Trophoblast cell (in vitro differentiated cells and primary cell): ENCODE data around the gene HNF4A.

ENCODE experiments used
- DNase-seq, 2 donors: peaks; one replicate each; pipeline ENCODE4 v3.0.0-alpha.2; 2016
- H2AFZ ChIP-seq: 2 replicates; pipeline ENCODE4 v1.6.1; 2013; ENCODE audit warnings: low read length, moderate library complexity, mild to moderate bottlenecking; ENCODE audit not compliant: insufficient read depth, poor library complexity
- H2AK5ac ChIP-seq: 2 replicates; pipeline ENCODE4 v1.6.1; 2013; ENCODE audit warnings: mild to moderate bottlenecking, low read length
- H2BK120ac ChIP-seq: 2 replicates; pipeline ENCODE4 v1.6.1; 2013; ENCODE audit warnings: low read length, mild to moderate bottlenecking, moderate library complexity; ENCODE audit not compliant: insufficient read depth, poor library complexity
- H2BK12ac ChIP-seq: 2 replicates; pipeline ENCODE4 v1.6.1; 2013; ENCODE audit warnings: mild to moderate bottlenecking, low read length, moderate library complexity
- H2BK5ac ChIP-seq: 2 replicates; pipeline ENCODE4 v1.6.1; 2013; ENCODE audit warnings: low read length, low read depth, moderate library complexity, mild to moderate bottlenecking; ENCODE audit not compliant: poor library complexity
- H3K14ac ChIP-seq: 2 replicates; pipeline ENCODE4 v1.6.1; 2013; ENCODE audit warnings: mild to moderate bottlenecking, low read length
- H3K18ac ChIP-seq: 2 replicates; pipeline ENCODE4 v1.6.1; 2013; ENCODE audit warnings: mild to moderate bottlenecking, low read length
- H3K23ac ChIP-seq: 2 replicates; pipeline ENCODE4 v1.6.1; 2013; ENCODE audit warnings: low read length
- H3K27ac ChIP-seq: 2 replicates; pipeline ENCODE4 v1.5.1; 2013; ENCODE audit warnings: low read depth, mild to moderate bottlenecking, inconsistent platforms, low read length, moderate library complexity
- H3K27me3 ChIP-seq: 2 replicates; pipeline ENCODE4 v1.6.1; 2013; ENCODE audit warnings: inconsistent platforms, mild to moderate bottlenecking, low read length, moderate library complexity; ENCODE audit not compliant: insufficient read depth
- H3K36me3 ChIP-seq, 2 experiments: 1 replicate in 1 of 2; 2 replicates in 1 of 2; pipeline ENCODE4 v1.6.1; 2013; ENCODE audit warnings: low read length in 2 of 2, mild to moderate bottlenecking in 2 of 2, moderate library complexity in 1 of 2; ENCODE audit not compliant: insufficient read depth in 2 of 2, control insufficient read depth in 1 of 2
- H3K4ac ChIP-seq: 2 replicates; pipeline ENCODE4 v1.6.1; 2013; ENCODE audit warnings: low read depth, mild to moderate bottlenecking, low read length, moderate library complexity
- H3K4me1 ChIP-seq, 2 experiments: 1 replicate in 1 of 2; 2 replicates in 1 of 2; pipeline ENCODE4 v1.6.1; 2013; ENCODE audit warnings: low read length in 2 of 2, mild to moderate bottlenecking in 2 of 2, moderate library complexity in 1 of 2; ENCODE audit not compliant: insufficient read depth in 2 of 2, control insufficient read depth in 1 of 2
- H3K4me2 ChIP-seq: 2 replicates; pipeline ENCODE4 v1.6.1; 2013; ENCODE audit warnings: inconsistent platforms, mild to moderate bottlenecking, low read length, moderate library complexity
- H3K4me3 ChIP-seq: 2 replicates; pipeline ENCODE4 v1.5.1; 2013; ENCODE audit warnings: mild to moderate bottlenecking, low read depth, low read length, inconsistent platforms
- H3K79me1 ChIP-seq: one replicate; pipeline ENCODE4 v1.6.1; 2013; ENCODE audit warnings: low read length
- H3K79me2 ChIP-seq: 2 replicates; pipeline ENCODE4 v1.6.1; 2013; ENCODE audit warnings: low read length, mild to moderate bottlenecking; ENCODE audit not compliant: control insufficient read depth, insufficient read depth, poor library complexity
- H3K9ac ChIP-seq: 2 replicates; pipeline ENCODE4 v1.6.1; 2013; ENCODE audit warnings: mild to moderate bottlenecking, low read length
- H3K9me3 ChIP-seq: 2 replicates; pipeline ENCODE4 v1.6.1; 2013; ENCODE audit warnings: low read depth, mild to moderate bottlenecking, control low read depth, inconsistent platforms, low read length; ENCODE audit not compliant: insufficient read depth
- H4K12ac ChIP-seq: 2 replicates; pipeline ENCODE4 v1.6.1; 2013; ENCODE audit warnings: low read depth, mild to moderate bottlenecking, low read length, moderate library complexity
- H4K8ac ChIP-seq: 2 replicates; pipeline ENCODE4 v1.6.1; 2013; ENCODE audit warnings: low read depth, mild to moderate bottlenecking, low read length, moderate library complexity
- H4K91ac ChIP-seq: one replicate; pipeline ENCODE4 v1.6.1; 2013; ENCODE audit warnings: low read depth, mild to moderate bottlenecking, low read length, moderate library complexity
- WGBS: extraction: QIAGEN DNeasy Blood & Tissue Kit; methylation state at CpG from one replicate; pipeline ENCODE4 v1.1.7; 2013; ENCODE audit warnings: missing lambda C conversion rate; ENCODE audit not compliant: insufficient read length, insufficient coverage; ENCODE audit errors: extremely low coverage; 5-methylcytosine and 5-hydroxymethylcytosine counted together

Gene HNF4A

DNA sequence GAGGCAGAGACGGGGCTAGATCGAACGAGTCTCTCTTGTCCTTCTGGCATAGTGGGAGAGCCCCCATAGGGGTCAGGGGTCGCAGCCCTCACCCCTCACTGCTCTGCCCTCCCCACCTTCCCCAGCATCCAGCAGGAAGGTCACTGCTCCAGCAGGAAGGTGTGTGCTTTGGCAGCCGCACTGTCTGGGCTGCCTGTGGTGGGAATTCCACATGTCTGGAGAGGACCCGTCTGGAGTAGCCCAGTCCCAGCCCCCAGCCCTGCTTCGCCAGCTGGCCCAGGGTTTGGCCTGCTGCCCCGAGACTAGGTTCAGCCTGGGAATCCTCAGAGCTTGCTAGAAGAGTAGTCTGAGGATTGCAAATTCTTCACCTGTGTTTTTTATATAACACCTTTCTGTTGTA, 21.2 kb upstream of the HNF4A start:
- Histone ChIP-seq H4K8ac (no peak overlapping the region), H2BK12ac (no peak overlapping the region), H3K27me3 (no peaks in the 10 kb centered on the region), H4K91ac (no peak overlapping the region), H3K9ac (no peak overlapping the region), H3K36me3 (no peaks in the 10 kb centered on the region), H3K14ac (no peak overlapping the region), H3K18ac (no peak overlapping the region), H2AFZ (no peak overlapping the region), H4K12ac (no peak overlapping the region), H2AK5ac (no peak overlapping the region), H2BK5ac (no peak overlapping the region), H3K27ac (no peak overlapping the region), H3K9me3 (no peaks in the 10 kb centered on the region), H3K4me1 (peaks cover 2 to 24% of the 10 kb centered on the region in 2 experiments), H3K79me2 (no peaks in the 10 kb centered on the region), H2BK120ac (no peak overlapping the region), H3K23ac (no peak overlapping the region), H3K4me3 (no peak overlapping the region), H3K79me1 (peaks cover 2% of the 10 kb centered on the region), H3K4me2 (no peak overlapping the region), H3K4ac (no peak overlapping the region)
- no CpG with 5 or more reads among the region's 8 CpGs for WGBS
- no peak for DNase-seq

DNA sequence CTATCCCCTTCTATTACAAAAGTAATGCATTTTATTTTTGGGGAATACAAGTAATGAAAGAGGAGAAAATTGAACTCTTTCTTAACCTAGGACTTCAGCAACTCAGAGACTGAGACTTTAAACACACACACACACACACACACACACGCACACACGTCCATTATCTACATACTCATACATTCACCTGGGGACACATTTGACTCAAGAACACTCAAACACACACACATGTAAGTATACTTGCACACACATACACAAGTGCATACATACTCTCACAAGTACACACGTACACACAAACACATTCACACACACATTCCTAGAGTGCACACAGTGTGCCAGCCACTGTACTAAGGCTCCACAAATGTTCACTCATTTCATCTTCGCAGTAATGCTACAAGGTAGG, 20.8 kb upstream of the HNF4A start:
- Histone ChIP-seq H3K27ac (no peak overlapping the region), H3K4me1 (peaks cover 2 to 24% of the 10 kb centered on the region in 2 experiments), H3K79me1 (peaks cover 2% of the 10 kb centered on the region), H3K4ac (no peak overlapping the region), H2AFZ (no peak overlapping the region), H3K4me3 (no peak overlapping the region), H4K8ac (no peak overlapping the region), H4K12ac (no peak overlapping the region), H3K27me3 (no peaks in the 10 kb centered on the region), H2BK120ac (no peak overlapping the region), H3K18ac (no peak overlapping the region), H2BK5ac (no peak overlapping the region), H3K36me3 (no peaks in the 10 kb centered on the region), H3K9me3 (no peaks in the 10 kb centered on the region), H3K14ac (no peak overlapping the region), H3K79me2 (no peaks in the 10 kb centered on the region), H2AK5ac (no peak overlapping the region), H3K4me2 (no peak overlapping the region), H3K23ac (no peak overlapping the region), H4K91ac (no peak overlapping the region), H2BK12ac (no peak overlapping the region), H3K9ac (no peak overlapping the region)
- WGBS: no CpG with 5 or more reads among the region's 4 CpGs
- DNase-seq: no peak

DNA sequence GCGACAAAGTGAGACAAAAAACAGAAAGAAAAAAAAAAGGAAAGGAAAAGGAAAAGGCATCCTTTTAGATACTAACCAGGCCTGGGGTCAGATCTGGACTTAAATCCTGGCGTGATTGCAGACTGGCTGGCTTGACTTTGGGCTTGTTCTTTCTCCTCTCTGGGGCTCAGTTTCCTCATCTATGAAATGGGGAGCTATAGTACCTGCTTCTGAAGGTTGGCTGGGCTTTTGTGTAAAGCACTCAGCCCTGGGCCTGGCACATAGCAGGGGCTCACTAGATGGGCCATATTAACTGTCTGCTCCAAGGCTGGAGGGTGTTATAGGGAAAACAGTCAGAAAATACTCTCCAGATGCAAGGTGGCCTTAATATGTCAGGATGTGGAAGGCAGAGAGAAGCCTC, 19.8 kb upstream of the HNF4A start:
- Histone ChIP-seq H2BK12ac (peak overlapping the region; percentile 42), H3K4me3 (no peak overlapping the region), H3K4ac (no peak overlapping the region), H3K18ac (no peak overlapping the region), H2BK5ac (peak overlapping the region; percentile 27), H3K79me2 (no peaks in the 10 kb centered on the region), H3K27me3 (no peaks in the 10 kb centered on the region), H3K79me1 (peaks cover 2% of the 10 kb centered on the region), H3K9ac (no peak overlapping the region), H3K4me2 (no peak overlapping the region), H4K8ac (no peak overlapping the region), H3K23ac (no peak overlapping the region), H2AK5ac (no peak overlapping the region), H4K12ac (no peak overlapping the region), H2AFZ (no peak overlapping the region), H3K4me1 (peaks cover 2 to 24% of the 10 kb centered on the region in 2 experiments), H3K14ac (no peak overlapping the region), H2BK120ac (no peak overlapping the region), H4K91ac (no peak overlapping the region), H3K9me3 (no peaks in the 10 kb centered on the region), H3K36me3 (no peaks in the 10 kb centered on the region), H3K27ac (no peak overlapping the region)
- WGBS: no CpG with 5 or more reads among the region's 2 CpGs
- no peak for DNase-seq

DNA sequence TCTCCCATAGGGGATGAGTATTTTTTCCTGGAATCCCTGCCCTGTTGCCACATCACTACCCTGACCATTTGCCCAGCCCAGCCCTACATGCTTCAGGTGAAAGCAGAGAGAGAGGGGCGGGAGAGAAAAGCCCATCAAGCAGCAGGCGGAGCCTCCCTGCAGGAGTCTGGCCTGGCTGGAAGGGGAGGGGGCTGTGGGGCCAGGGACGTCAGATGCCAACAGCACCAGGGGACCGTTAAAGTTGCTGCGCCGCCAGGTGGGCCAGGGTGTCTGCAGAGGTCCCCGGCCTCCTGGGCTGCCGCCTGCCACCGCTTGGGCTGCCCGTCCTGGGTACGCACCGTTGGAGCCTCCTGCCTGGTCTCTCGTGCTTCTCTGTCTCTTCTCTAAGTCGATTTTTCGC, 19.4 kb upstream of the HNF4A start:
- no peak overlapping the region for H3K18ac ChIP-seq

More for the DNA sequence above, 19.4 kb upstream of the HNF4A start:
- H2AFZ ChIP-seq: no peak overlapping the region
- peak overlapping the region; percentile 27 for H2BK5ac ChIP-seq
- no peaks in the 10 kb centered on the region for H3K36me3 ChIP-seq
- H3K4me1 ChIP-seq: peaks cover 2 to 24% of the 10 kb centered on the region in 2 experiments
- no peak overlapping the region for H3K4me2 ChIP-seq
- H3K79me1 ChIP-seq: peaks cover 2% of the 10 kb centered on the region
- H4K8ac ChIP-seq: no peak overlapping the region
- H3K14ac ChIP-seq: no peak overlapping the region
- H2BK120ac ChIP-seq: no peak overlapping the region
- no peaks in the 10 kb centered on the region for H3K27me3 ChIP-seq
- no peak overlapping the region for H3K4ac ChIP-seq
- no peak overlapping the region for H4K12ac ChIP-seq
- no peak overlapping the region for H2AK5ac ChIP-seq
- H4K91ac ChIP-seq: no peak overlapping the region
- H3K23ac ChIP-seq: no peak overlapping the region
- no peak overlapping the region for H2BK12ac ChIP-seq
- no peaks in the 10 kb centered on the region for H3K9me3 ChIP-seq
- no peak overlapping the region for H3K27ac ChIP-seq
- DNase-seq: no peak
- H3K79me2 ChIP-seq: no peaks in the 10 kb centered on the region
- no peak overlapping the region for H3K9ac ChIP-seq
- no CpG with 5 or more reads among the region's 15 CpGs for WGBS
- no peak overlapping the region for H3K4me3 ChIP-seq
